A673 (cell line): ENCODE results near the gene LRP1. TPM values are rescaled to one million over a fixed set of nuclear protein-coding genes. Genes with fewer than 3 reads are reported as not detected.

Experiments
- BruUV-seq: library from RNA; stranded (reverse); fragments of 400-500 nt; replicated peaks from 2 replicates; lab custom pipeline; 2021; lab: Mats Ljungman, UMichigan
- CTCF ChIA-PET: fragments of 300-600 bp; sonication (Branson Sonifier 250); formaldehyde crosslinking; loops from one replicate; lab custom pipeline; 2022; ENCODE audit warnings: antibody characterized with exemption; lab: Charles Lee
- POLR2A ChIA-PET: fragments of 300-600 bp; sonication (Branson Sonifier 250); formaldehyde crosslinking; loops from one replicate; lab custom pipeline; 2022; ENCODE audit warnings: antibody characterized with exemption; ENCODE audit not compliant: low non-redundant PET; lab: Charles Lee
- DNase-seq: peaks from one replicate; pipeline ENCODE4 v3.0.0-alpha.2; 2015; ENCODE audit warnings: low spot score
- H3K27ac ChIP-seq: fragments of 200-600 bp; sonication (generic); 2 replicates; pipeline ENCODE4 v1.5.1; 2016; ENCODE audit warnings: mixed run types, low read depth, mild to moderate bottlenecking, mixed read lengths, antibody characterized with exemption, low read length; ENCODE audit not compliant: poor library complexity, severe bottlenecking
- H3K27me3 ChIP-seq: fragments of 200-600 bp; sonication (generic); replicated peaks from 2 replicates; pipeline ENCODE4 v1.6.1; 2017; ENCODE audit warnings: mixed run types, low read depth, mild to moderate bottlenecking, mixed read lengths, antibody characterized with exemption, low read length; ENCODE audit not compliant: insufficient read depth, poor library complexity
- H3K36me3 ChIP-seq: fragments of 200-600 bp; sonication (generic); 2 replicates; pipeline ENCODE4 v1.6.1; 2016; ENCODE audit warnings: mixed run types, mild to moderate bottlenecking, mixed read lengths, antibody characterized with exemption, low read length; ENCODE audit not compliant: insufficient read depth, poor library complexity, severe bottlenecking
- H3K4me1 ChIP-seq: fragments of 200-600 bp; sonication (generic); 2 replicates; pipeline ENCODE4 v1.6.1; 2017; ENCODE audit warnings: mixed run types, mild to moderate bottlenecking, mixed read lengths, antibody characterized with exemption, low read length; ENCODE audit not compliant: insufficient read depth, poor library complexity, severe bottlenecking
- H3K4me3 ChIP-seq: fragments of 200-600 bp; sonication (generic); 2 replicates; pipeline ENCODE4 v1.5.1; 2016; ENCODE audit warnings: low read depth, mixed run types, mild to moderate bottlenecking, mixed read lengths, low read length; ENCODE audit not compliant: poor library complexity, severe bottlenecking
- H3K9me3 ChIP-seq: fragments of 200-600 bp; sonication (generic); 2 replicates; pipeline ENCODE4 v1.6.1; 2016; ENCODE audit warnings: mixed run types, low read depth, mild to moderate bottlenecking, mixed read lengths, antibody characterized with exemption, low read length; ENCODE audit not compliant: poor library complexity, severe bottlenecking
- EZH2 ChIP-seq: fragments of 200-600 bp; sonication (generic); IDR thresholded peaks from 2 replicates; pipeline ENCODE4 v1.6.1; 2017; ENCODE audit warnings: borderline replicate concordance, low read depth, mild to moderate bottlenecking, mixed read lengths, antibody characterized with exemption, low read length; ENCODE audit not compliant: poor library complexity, severe bottlenecking
- intact Hi-C: fragments of 100-400 bp; cut with micrococcal nuclease; formaldehyde crosslinking; loops from one replicate; pipeline ENCODE4 v1.10.0; 2022; ENCODE audit not compliant: unreplicated experiment
- total RNA-seq: library from RNA; stranded (reverse); gene quantifications from 2 replicates; pipeline ENCODE4 v1.2.3, GENCODE V29; 2021
- TF ChIP-seq, protein P1 (sequence below): fragments of 300-800, 200-600 bp; sonication (generic); conservative IDR thresholded peaks from 2 replicates; pipeline ENCODE4 v1.5.1; 2017; ENCODE audit warnings: low read depth, mild to moderate bottlenecking, antibody characterized with exemption, low read length, moderate library complexity, mixed read lengths

LRP1 gene
- total RNA-seq, 1 experiment from 2014 or later = 31.0 TPM

- POLR2A ChIA-PET = interaction anchor here (0.5 to 0.6 kb wide), 3 partner anchors 8 to 258 kb away, joined by 3 to 17 read pairs (median 7); no protein-coding TSS in a partner anchor
- peaks cover 12% of the 10 kb centered on the region for H3K27me3 ChIP-seq
- H3K27ac ChIP-seq = peak overlapping the region; percentile 49
- BruUV-seq = no TSS peak
- peak; percentile 93 for DNase-seq
- intact Hi-C loops = loop anchor here (1.0 to 5.0 kb wide), 2 partner anchors 30 to 116 kb away; partner anchors contain the start of gene LRP1
- CTCF ChIA-PET = interaction anchor here (0.5 to 2.3 kb wide), 17 partner anchors 14 to 758 kb away, joined by 3 to 50 read pairs (median 7); partner anchors contain the start of genes LRP1, NEMP1 and SHMT2
- peak overlapping the region; percentile 50 for H3K4me3 ChIP-seq
- H3K9me3 ChIP-seq = no peaks in the 10 kb centered on the region
- no peaks in the 10 kb centered on the region for H3K36me3 ChIP-seq
- no peak for TF ChIP-seq EZH2
- TF ChIP-seq, protein P1, sequence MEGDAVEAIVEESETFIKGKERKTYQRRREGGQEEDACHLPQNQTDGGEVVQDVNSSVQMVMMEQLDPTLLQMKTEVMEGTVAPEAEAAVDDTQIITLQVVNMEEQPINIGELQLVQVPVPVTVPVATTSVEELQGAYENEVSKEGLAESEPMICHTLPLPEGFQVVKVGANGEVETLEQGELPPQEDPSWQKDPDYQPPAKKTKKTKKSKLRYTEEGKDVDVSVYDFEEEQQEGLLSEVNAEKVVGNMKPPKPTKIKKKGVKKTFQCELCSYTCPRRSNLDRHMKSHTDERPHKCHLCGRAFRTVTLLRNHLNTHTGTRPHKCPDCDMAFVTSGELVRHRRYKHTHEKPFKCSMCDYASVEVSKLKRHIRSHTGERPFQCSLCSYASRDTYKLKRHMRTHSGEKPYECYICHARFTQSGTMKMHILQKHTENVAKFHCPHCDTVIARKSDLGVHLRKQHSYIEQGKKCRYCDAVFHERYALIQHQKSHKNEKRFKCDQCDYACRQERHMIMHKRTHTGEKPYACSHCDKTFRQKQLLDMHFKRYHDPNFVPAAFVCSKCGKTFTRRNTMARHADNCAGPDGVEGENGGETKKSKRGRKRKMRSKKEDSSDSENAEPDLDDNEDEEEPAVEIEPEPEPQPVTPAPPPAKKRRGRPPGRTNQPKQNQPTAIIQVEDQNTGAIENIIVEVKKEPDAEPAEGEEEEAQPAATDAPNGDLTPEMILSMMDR = peak; percentile 90
- H3K4me1 ChIP-seq = peaks cover 31% of the 10 kb centered on the region
These were observed 115.4 kb downstream of the LRP1 start for GRCh38 chr12:57243521-57244311.

DNA sequence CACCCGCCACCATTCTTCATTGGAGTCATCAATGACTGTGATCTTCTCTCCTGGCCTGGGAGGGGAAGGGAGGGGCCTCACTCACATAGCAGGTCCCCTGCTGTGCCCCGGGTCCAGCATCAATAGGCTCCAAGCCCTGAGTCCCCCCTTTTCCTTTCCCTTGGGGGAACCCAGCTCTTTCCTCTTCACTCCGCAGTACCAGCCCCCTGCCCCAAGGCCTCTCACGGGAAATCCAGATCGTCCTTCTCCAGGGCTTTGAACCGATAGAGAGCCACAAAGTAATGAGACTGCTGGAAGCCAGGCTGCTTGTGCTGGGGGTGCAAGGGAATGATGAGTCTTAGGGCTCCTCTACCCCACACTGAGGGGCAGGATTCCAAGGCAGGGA is 116.0 kb downstream of the LRP1 start:
- TF ChIP-seq, protein P1 = no peak
- no peak for TF ChIP-seq EZH2

DNA sequence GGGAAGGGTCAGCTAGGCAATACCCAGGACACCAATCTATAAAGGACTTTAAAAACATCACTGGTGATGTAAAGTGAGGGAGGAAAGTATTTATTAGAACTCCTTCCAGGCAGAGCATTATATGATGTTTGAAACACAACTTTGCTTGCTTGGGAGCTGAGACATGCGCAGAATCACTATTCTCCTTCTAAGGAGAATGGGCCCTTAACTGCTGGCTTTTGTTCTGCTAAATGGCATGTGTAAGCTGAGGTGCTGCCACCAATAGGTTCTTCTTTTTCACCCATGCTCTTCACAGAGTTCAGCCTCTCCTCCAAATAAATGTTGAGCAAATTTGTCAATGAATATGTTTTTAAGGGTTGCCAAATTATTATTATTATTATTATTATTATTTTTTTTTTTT is 118.8 kb downstream of the LRP1 start:
- ChIA-PET POLR2A (no interaction called here), CTCF (no interaction called here)
- Histone ChIP-seq H3K4me3 (no peak overlapping the region), H3K27me3 (peaks cover under 1% of the 10 kb centered on the region), H3K27ac (no peak overlapping the region), H3K9me3 (no peaks in the 10 kb centered on the region), H3K4me1 (peaks cover 4% of the 10 kb centered on the region), H3K36me3 (no peaks in the 10 kb centered on the region)
- no TSS peak for BruUV-seq
- intact Hi-C loops = no loop called here
- no peak for DNase-seq
- TF ChIP-seq, protein P1 = no peak
- TF ChIP-seq EZH2 = no peak

More for the DNA sequence above, 116.0 kb downstream of the LRP1 start:
- ChIA-PET POLR2A (interaction anchor here (0.5 kb wide), 1 partner anchor 258 kb away, joined by 3 read pairs; no protein-coding TSS in a partner anchor), CTCF (interaction anchor here (2.3 kb wide), 1 partner anchor 30 kb away, joined by 50 read pairs; no protein-coding TSS in a partner anchor)
- H3K36me3 ChIP-seq = no peaks in the 10 kb centered on the region
- H3K27me3 ChIP-seq = peaks cover 12% of the 10 kb centered on the region
- BruUV-seq = no TSS peak
- H3K4me3 ChIP-seq = no peak overlapping the region
- DNase-seq = no peak
- intact Hi-C loops = loop anchor here (5.0 kb wide), 1 partner anchor 117 kb away; the partner anchor contains the start of gene LRP1
- H3K27ac ChIP-seq = no peak overlapping the region
- peaks cover 26% of the 10 kb centered on the region for H3K4me1 ChIP-seq
- no peaks in the 10 kb centered on the region for H3K9me3 ChIP-seq
